ENCODE data around the gene SELENOW.

GRCh38 chr19:47762615-47763308, 15.7 kb upstream of the SELENOW start:
- TF ChIP-seq POLR2AphosphoS5 (IDR thresholded peaks at IDR 0.05; ENCODE audit: insufficient read depth, low read depth, low read length) (no peak), POLR2A (IDR thresholded peaks at IDR 0.05; ENCODE audit: low read depth, low read length) (no peak), EZH2 (IDR thresholded peaks at IDR 0.05; ENCODE audit: borderline replicate concordance, low read depth, low read length, severe bottlenecking) (no peak), JUN (IDR thresholded peaks at IDR 0.05; ENCODE audit: borderline replicate concordance, insufficient read depth, insufficient read length, low read depth) (no peak), MYC (IDR thresholded peaks at IDR 0.05; ENCODE audit: low read depth, low read length) (peak; percentile 51), GATA2 (IDR thresholded peaks at IDR 0.05; ENCODE audit: insufficient read depth, insufficient read length, low read depth, low read length) (no peak)
- TF ChIP-seq, protein P1, sequence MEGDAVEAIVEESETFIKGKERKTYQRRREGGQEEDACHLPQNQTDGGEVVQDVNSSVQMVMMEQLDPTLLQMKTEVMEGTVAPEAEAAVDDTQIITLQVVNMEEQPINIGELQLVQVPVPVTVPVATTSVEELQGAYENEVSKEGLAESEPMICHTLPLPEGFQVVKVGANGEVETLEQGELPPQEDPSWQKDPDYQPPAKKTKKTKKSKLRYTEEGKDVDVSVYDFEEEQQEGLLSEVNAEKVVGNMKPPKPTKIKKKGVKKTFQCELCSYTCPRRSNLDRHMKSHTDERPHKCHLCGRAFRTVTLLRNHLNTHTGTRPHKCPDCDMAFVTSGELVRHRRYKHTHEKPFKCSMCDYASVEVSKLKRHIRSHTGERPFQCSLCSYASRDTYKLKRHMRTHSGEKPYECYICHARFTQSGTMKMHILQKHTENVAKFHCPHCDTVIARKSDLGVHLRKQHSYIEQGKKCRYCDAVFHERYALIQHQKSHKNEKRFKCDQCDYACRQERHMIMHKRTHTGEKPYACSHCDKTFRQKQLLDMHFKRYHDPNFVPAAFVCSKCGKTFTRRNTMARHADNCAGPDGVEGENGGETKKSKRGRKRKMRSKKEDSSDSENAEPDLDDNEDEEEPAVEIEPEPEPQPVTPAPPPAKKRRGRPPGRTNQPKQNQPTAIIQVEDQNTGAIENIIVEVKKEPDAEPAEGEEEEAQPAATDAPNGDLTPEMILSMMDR (IDR thresholded peaks at IDR 0.05; ENCODE audit: extremely low read depth in 1 of 2, insufficient read depth in 1 of 2, low read depth in 1 of 2, low read length in 2 of 2) = no peak
- TF ChIP-seq, protein P2, sequence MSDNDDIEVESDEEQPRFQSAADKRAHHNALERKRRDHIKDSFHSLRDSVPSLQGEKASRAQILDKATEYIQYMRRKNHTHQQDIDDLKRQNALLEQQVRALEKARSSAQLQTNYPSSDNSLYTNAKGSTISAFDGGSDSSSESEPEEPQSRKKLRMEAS (IDR thresholded peaks at IDR 0.05; ENCODE audit: insufficient read depth, insufficient read length) = no peak

All from endothelial cell of umbilical vein (primary cell).